ENCODE data around the gene AP2A1. TPM values are rescaled to one million over a fixed set of nuclear protein-coding genes. Genes with fewer than 3 reads are reported as not detected.
A peak's percentile ranks its signal among the peaks of the same experiment; 100 is the strongest.

AP2A1 gene
- total and polyA plus RNA-seq, 9 donors: 37.8 to 126 (median 88.1) TPM

GRCh38 chr19:49811328-49811727 lies 44.5 kb downstream of the AP2A1 start:
- 94 to 98% (median 95%) methylated on average over 6 of the region's 6 CpGs for WGBS, 3 donors
- H3K4me3 ChIP-seq: no peak overlapping the region
- H3K27me3 ChIP-seq: no peaks in the 10 kb centered on the region
- H3K36me3 ChIP-seq: no peaks in the 10 kb centered on the region
- no peaks in the 10 kb centered on the region for H3K9me3 ChIP-seq
- DNase-seq: no peak
- peaks cover 4% of the 10 kb centered on the region for H3K4me1 ChIP-seq (ENCODE audit: insufficient read depth)
- TF ChIP-seq EP300 (IDR thresholded peaks at IDR 0.05) (no peak), CTCF (IDR thresholded peaks at IDR 0.05) (no peak), POLR2A (IDR thresholded peaks at IDR 0.05) (no peak)
- intact Hi-C loops (cut with DNase I): no loop called here
- H3K27ac ChIP-seq: no peak overlapping the region

GRCh38 chr19:49812452-49812996 lies 45.7 kb downstream of the AP2A1 start:
- TF ChIP-seq POLR2A (IDR thresholded peaks at IDR 0.05) (no peak), EP300 (IDR thresholded peaks at IDR 0.05) (no peak), CTCF (IDR thresholded peaks at IDR 0.05) (no peak)
- no peaks in the 10 kb centered on the region for H3K9me3 ChIP-seq
- H3K27ac ChIP-seq: peak overlapping the region; percentile 86 to 87
- intact Hi-C loops (cut with DNase I): no loop called here
- 32 to 37% (median 36%) methylated on average over 11 of the region's 11 CpGs for WGBS, 3 donors
- H3K27me3 ChIP-seq: no peaks in the 10 kb centered on the region
- no peak for DNase-seq
- peaks cover 7% of the 10 kb centered on the region for H3K4me1 ChIP-seq (ENCODE audit: insufficient read depth)
- H3K36me3 ChIP-seq: no peaks in the 10 kb centered on the region
- peak overlapping the region; percentile 66 for H3K4me3 ChIP-seq

GRCh38 chr19:49812997-49813861 lies 46.4 kb downstream of the AP2A1 start, which contains the start of gene FUZ:
Gene FUZ, minus strand, starts transcription at chr19:49813292. Its CDS starts 186 bp downstream, at chr19:49813106.
- Histone ChIP-seq H3K4me3 (peak within 1 kb of the TSS; percentile 66), H3K9me3 (no peaks in the 10 kb centered on the region), H3K4me1 (ENCODE audit: insufficient read depth) (peaks cover 7% of the 10 kb centered on the region), H3K36me3 (no peaks in the 10 kb centered on the region), H3K27me3 (no peaks in the 10 kb centered on the region), H3K27ac (peak within 1 kb of the TSS; percentile 86 to 87)
- TF ChIP-seq EP300 (IDR thresholded peaks at IDR 0.05) (peak; percentile 31), CTCF (IDR thresholded peaks at IDR 0.05) (peak in 2 of 3 donors; percentile 38 to 54), POLR2A (IDR thresholded peaks at IDR 0.05) (peak; percentile 41)
- intact Hi-C loops (cut with DNase I): no loop called here
- DNase-seq: peak; percentile 94 to 98 (median 96)
- WGBS, 3 donors: 0 to 1% (median 0%) methylated on average over 44 to 45 of the region's 45 CpGs

DNA sequence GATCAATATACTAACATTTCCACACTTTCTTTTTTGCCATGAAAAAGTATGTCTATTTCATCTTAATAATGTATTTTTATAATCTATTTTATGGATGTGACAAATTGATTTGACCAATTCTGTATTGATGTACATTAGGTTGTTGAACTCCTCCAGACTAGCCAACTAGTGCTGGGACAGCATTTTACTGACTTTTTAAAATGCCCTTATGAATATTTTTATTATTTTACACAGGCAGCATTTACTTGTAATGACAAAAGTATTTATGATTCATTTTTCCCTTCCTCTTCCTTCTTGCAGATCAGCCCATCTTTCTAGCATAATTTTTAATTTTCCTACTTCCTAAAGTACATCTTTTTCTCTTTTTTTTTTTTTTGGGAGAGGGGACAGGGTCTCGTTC lies 47.2 kb downstream of the AP2A1 start:
- WGBS, 3 donors: 49 to 67% (median 59%) methylated on average over 1 of the region's 1 CpG
- no peaks in the 10 kb centered on the region for H3K27me3 ChIP-seq
- no peak for TF ChIP-seq EP300 (IDR thresholded peaks at IDR 0.05)
- no peak for TF ChIP-seq CTCF (IDR thresholded peaks at IDR 0.05)
- no peak for TF ChIP-seq POLR2A (IDR thresholded peaks at IDR 0.05)
- H3K4me3 ChIP-seq: no peak overlapping the region
- peaks cover 6% of the 10 kb centered on the region for H3K4me1 ChIP-seq (ENCODE audit: insufficient read depth)
- no peaks in the 10 kb centered on the region for H3K9me3 ChIP-seq
- intact Hi-C loops (cut with DNase I): no loop called here
- no peaks in the 10 kb centered on the region for H3K36me3 ChIP-seq
- peak overlapping the region in 1 of 2 donors; percentile 87 for H3K27ac ChIP-seq
- DNase-seq: no peak
